GM18511 (cell line): Measurements from ENCODE around the gene C7orf25.

Source experiments
- ATAC-seq: cut with Tn5 transposase; IDR thresholded peaks from one replicate; pipeline ENCODE4 v1.9.1; 2021; ENCODE audit warnings: mild to moderate bottlenecking, moderate library complexity; ENCODE audit not compliant: unreplicated experiment

Gene C7orf25

DNA sequence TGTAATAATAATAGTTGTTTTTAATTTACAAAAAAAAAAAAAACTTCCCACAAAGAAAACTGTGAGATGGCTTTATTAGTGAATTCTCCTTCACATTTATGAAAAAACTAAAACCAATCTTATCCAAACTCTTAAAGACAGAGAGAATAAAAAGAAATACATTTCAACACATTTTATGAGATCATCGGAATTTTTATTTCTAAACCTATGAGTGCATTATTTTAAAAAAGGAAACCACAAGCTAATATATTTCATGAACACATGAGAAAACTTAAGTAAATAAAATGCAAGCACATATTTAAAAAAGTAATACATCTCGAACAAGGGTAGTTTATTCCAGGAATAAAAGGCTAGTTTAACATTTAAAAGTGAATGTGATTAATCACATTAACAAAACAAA is 31.5 kb downstream of the C7orf25 start:
- no peak for ATAC-seq

DNA sequence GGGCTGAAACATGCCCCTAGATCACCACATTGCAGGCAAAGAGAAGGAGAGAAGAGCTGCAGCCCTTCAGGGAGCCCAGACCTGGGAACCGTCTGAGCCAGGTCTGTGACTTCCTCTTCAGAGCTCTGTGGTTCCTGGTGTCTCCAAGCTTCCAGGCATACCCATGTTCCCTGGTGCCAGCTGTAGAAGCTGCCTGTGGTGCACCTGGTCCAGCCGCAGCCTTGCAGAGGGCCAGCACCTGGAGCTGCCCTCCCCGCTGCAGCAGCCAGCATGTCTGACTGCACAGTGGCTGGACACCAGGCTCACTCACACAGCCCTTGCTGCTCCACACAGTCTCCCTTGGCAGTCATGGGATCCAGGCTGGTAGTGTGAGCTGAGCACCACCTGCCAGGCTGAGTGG is 33.6 kb downstream of the C7orf25 start:
- ATAC-seq = no peak

DNA sequence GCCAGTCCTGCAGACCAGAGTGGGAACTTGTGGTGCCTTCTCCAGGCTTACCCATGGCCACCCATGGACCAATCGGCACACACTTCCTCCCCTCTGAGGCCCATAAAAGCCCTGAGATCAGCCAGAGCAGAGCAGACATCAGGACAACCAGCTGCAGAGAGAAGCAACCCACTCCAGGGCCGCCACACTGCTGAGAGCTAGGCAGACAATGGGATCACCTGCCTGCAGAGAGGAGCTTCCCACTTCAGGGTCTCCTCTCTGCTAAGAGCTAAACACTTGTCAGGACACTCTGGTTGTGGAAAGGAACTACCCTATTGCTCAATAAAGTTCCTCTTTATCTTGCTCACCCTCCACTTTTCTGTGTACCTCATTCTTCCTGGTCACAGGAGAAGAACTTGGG is 34.0 kb downstream of the C7orf25 start:
- no peak for ATAC-seq

DNA sequence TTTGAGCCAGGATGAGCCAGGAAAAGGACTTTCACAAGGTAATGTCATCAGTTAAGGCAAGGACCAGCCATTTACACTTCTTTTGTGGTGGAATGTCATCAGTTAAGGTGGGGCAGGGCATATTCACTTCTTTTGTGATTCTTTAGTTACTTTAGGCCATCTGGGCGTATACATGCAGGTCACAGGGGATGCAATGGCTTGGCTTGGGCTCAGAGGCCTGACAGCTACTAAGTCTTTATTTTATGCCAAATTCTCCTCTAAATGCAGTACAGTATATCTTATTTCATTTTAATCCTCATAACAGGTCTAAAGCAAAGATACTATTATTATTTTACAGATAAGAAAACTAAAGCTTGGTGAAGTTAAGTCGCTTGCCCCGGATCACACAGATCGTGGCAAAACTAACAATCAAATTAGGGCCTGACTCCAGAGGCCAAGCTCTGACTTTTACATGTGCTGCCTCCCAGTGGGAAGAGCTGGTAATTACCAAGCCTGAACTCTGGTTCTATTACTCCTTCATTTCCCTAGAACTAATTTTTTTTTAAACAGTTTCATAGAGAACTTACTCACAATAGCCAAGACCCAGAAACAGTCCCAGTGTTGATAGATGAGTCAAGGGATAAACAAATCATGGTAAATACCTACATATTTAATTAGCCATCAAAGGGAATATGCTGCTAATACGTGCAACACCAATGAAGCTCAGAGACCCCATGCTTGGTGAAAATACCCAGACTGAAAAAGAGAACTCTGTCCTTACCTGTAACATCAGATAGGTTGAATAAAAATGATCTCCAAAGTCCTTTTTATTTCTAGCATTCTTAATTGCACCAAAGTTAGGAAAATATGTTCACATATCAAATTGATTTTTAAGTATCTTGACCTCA is 35.4 kb downstream of the C7orf25 start:
- peak; percentile 95 for ATAC-seq

DNA sequence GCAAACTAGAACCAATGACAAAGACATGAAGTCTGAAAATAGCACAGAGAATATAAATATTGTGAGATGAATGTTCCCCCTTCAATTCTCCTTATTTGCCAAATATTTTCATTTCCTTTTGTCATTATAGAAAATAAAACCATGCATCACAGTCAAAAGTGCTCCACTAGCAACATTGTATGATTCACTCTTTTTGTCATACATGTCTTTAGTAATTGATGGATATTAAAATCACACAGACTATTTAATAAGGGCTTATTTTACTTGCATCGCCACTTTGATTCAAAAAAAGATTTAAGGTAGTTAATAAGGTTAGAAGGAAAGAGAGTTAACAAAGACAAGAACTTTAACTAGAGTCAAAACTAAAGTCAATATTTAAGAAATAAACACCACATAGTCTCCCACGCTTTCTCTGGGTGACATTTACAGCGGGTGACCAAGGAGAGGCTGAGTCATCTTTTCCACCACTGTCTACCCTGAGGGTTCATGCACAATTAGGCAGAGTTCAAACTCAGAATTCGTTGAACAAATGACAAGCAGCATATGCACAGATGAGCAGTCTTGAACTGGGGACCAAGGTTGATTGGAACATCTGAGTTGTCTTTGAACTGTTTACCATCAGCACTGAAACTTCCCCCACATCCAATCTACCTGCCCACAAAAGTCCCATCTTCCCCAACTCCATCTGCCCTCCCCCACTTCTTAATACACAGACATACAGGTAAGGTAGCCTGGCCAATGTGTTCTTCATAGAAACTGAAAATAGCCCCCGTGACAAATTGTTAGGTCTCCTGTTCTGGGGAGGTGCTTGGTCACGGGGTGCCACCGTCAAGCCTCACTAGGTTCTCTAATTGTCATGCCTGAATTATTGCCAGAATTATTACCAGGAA is 42.5 kb downstream of the C7orf25 start:
- peak; percentile 98 for ATAC-seq

DNA sequence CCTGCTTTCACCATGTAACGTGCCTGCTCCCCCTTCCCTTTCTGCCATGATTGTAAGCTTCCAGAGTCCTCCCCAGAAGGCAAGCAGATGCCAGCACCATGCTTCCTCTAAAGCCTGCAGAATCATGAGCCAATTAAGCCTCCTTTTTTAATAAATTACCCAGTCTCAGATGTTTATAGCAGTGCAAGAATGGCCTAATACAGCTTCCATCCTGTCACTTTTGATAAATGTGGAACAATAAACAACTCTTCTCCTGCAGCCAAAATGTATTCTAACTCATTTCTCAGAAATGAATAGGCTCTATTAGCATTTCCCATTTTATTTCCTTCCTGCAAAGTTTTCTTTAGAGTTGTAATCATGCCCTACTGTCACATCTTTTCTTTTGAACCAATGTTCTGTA is 43.4 kb downstream of the C7orf25 start:
- no peak for ATAC-seq
